Activated naive CD4-positive, alpha-beta T cell treated with anti-CD3 and anti-CD28 coated beads, Interleukin-2, amount 10 ng/mL, durations not matched to agents 7 days and 5 days (primary cell): ENCODE data around the gene ACOXL.

Experiments
- CTCF ChIA-PET: fragments of 350-600 bp; sonication (Branson Sonifier 250); formaldehyde crosslinking; loops from one replicate; lab custom pipeline; 2021; ENCODE audit warnings: antibody characterized with exemption; lab: Charles Lee
- DNase-seq: peaks from one replicate; pipeline ENCODE4 v3.0.0-alpha.2; 2020
- H3K27ac Mint-ChIP-seq: one replicate; pipeline ENCODE4 v1.8.0; 2021; ENCODE audit warnings: mild to moderate bottlenecking, moderate library complexity, mixed read lengths
- H3K27me3 Mint-ChIP-seq: one replicate; pipeline ENCODE4 v1.8.0; 2021; ENCODE audit warnings: mild to moderate bottlenecking, mixed read lengths
- H3K36me3 Mint-ChIP-seq: one replicate; pipeline ENCODE4 v1.8.0; 2021; ENCODE audit warnings: mixed read lengths
- H3K4me1 Mint-ChIP-seq: one replicate; pipeline ENCODE4 v1.8.0; 2021; ENCODE audit warnings: mixed read lengths
- H3K4me3 Mint-ChIP-seq: one replicate; pipeline ENCODE4 v1.8.0; 2021; ENCODE audit warnings: mild to moderate bottlenecking, moderate library complexity, mixed read lengths
- H3K9me3 Mint-ChIP-seq: one replicate; pipeline ENCODE4 v1.8.0; 2021; ENCODE audit warnings: mixed read lengths

Gene ACOXL

GRCh38 chr2:110900191-110900590, 167.8 kb downstream of the ACOXL start:
- CTCF ChIA-PET: no interaction called here
- Mint-ChIP-seq H3K27me3 (peaks cover 32% of the 10 kb centered on the region), H3K9me3 (peaks cover 2% of the 10 kb centered on the region), H3K4me3 (no peak overlapping the region), H3K4me1 (no peaks in the 10 kb centered on the region), H3K27ac (no peak overlapping the region), H3K36me3 (no peaks in the 10 kb centered on the region)
- no peak for DNase-seq

GRCh38 chr2:110903548-110903947, 171.2 kb downstream of the ACOXL start:
- no peaks in the 10 kb centered on the region for H3K36me3 Mint-ChIP-seq
- H3K27me3 Mint-ChIP-seq: peaks cover 31% of the 10 kb centered on the region
- H3K4me3 Mint-ChIP-seq: no peak overlapping the region
- CTCF ChIA-PET: no interaction called here
- no peak overlapping the region for H3K27ac Mint-ChIP-seq
- no peak for DNase-seq
- H3K9me3 Mint-ChIP-seq: no peaks in the 10 kb centered on the region
- no peaks in the 10 kb centered on the region for H3K4me1 Mint-ChIP-seq

GRCh38 chr2:110904116-110904778, 171.9 kb downstream of the ACOXL start:
- Mint-ChIP-seq H3K27me3 (peaks cover 33% of the 10 kb centered on the region), H3K9me3 (no peaks in the 10 kb centered on the region), H3K27ac (no peak overlapping the region), H3K36me3 (no peaks in the 10 kb centered on the region), H3K4me3 (no peak overlapping the region), H3K4me1 (no peaks in the 10 kb centered on the region)
- CTCF ChIA-PET: no interaction called here
- no peak for DNase-seq

GRCh38 chr2:110904779-110905148, 172.4 kb downstream of the ACOXL start:
- no peaks in the 10 kb centered on the region for H3K9me3 Mint-ChIP-seq
- CTCF ChIA-PET: no interaction called here
- peaks cover 30% of the 10 kb centered on the region for H3K27me3 Mint-ChIP-seq
- no peak for DNase-seq
- H3K4me1 Mint-ChIP-seq: no peaks in the 10 kb centered on the region
- H3K36me3 Mint-ChIP-seq: no peaks in the 10 kb centered on the region
- no peak overlapping the region for H3K4me3 Mint-ChIP-seq
- no peak overlapping the region for H3K27ac Mint-ChIP-seq

- DNase-seq: no peak
- no peak overlapping the region for H3K4me3 Mint-ChIP-seq
- H3K36me3 Mint-ChIP-seq: no peaks in the 10 kb centered on the region
- H3K4me1 Mint-ChIP-seq: peaks cover 4% of the 10 kb centered on the region
- H3K9me3 Mint-ChIP-seq: no peaks in the 10 kb centered on the region
- CTCF ChIA-PET: no interaction called here
- peaks cover 30% of the 10 kb centered on the region for H3K27me3 Mint-ChIP-seq
- H3K27ac Mint-ChIP-seq: no peak overlapping the region
Measured at GRCh38 chr2:110905217-110905616, 172.8 kb downstream of the ACOXL start.

- peaks cover 24% of the 10 kb centered on the region for H3K27me3 Mint-ChIP-seq
Measured at GRCh38 chr2:110906613-110907298, 174.4 kb downstream of the ACOXL start.

GRCh38 chr2:110909501-110909900, 177.1 kb downstream of the ACOXL start:
- Mint-ChIP-seq H3K4me3 (no peak overlapping the region), H3K27me3 (peaks cover 12% of the 10 kb centered on the region), H3K36me3 (peaks cover 6% of the 10 kb centered on the region), H3K4me1 (peaks cover 6% of the 10 kb centered on the region), H3K27ac (no peak overlapping the region), H3K9me3 (peaks cover 9% of the 10 kb centered on the region)
- CTCF ChIA-PET: no interaction called here
- no peak for DNase-seq

More at GRCh38 chr2:110906613-110907298, 174.4 kb downstream of the ACOXL start:
- no peak overlapping the region for H3K4me3 Mint-ChIP-seq
- peaks cover 6% of the 10 kb centered on the region for H3K4me1 Mint-ChIP-seq
- H3K36me3 Mint-ChIP-seq: peaks cover 6% of the 10 kb centered on the region
- no peak overlapping the region for H3K27ac Mint-ChIP-seq
- no peak for DNase-seq
- CTCF ChIA-PET: no interaction called here
- peaks cover 7% of the 10 kb centered on the region for H3K9me3 Mint-ChIP-seq

- no peak for DNase-seq
- Mint-ChIP-seq H3K4me3 (no peak overlapping the region), H3K27ac (no peak overlapping the region), H3K4me1 (peaks cover 6% of the 10 kb centered on the region), H3K27me3 (peaks cover 12% of the 10 kb centered on the region), H3K9me3 (peaks cover 9% of the 10 kb centered on the region), H3K36me3 (peaks cover 6% of the 10 kb centered on the region)
- CTCF ChIA-PET: no interaction called here
Measured at GRCh38 chr2:110910423-110910822, 178.1 kb downstream of the ACOXL start.

GRCh38 chr2:110919738-110920137, 187.4 kb downstream of the ACOXL start:
- no peak for DNase-seq
- Mint-ChIP-seq H3K27me3 (peaks cover 26% of the 10 kb centered on the region), H3K27ac (no peak overlapping the region)

GRCh38 chr2:110925479-110925878, 193.1 kb downstream of the ACOXL start:
- peaks cover 22% of the 10 kb centered on the region for H3K9me3 Mint-ChIP-seq
- CTCF ChIA-PET: no interaction called here
- no peak for DNase-seq
- H3K4me1 Mint-ChIP-seq: no peaks in the 10 kb centered on the region
- H3K4me3 Mint-ChIP-seq: no peak overlapping the region
- H3K27ac Mint-ChIP-seq: no peak overlapping the region
- H3K27me3 Mint-ChIP-seq: peaks cover 23% of the 10 kb centered on the region
- H3K36me3 Mint-ChIP-seq: no peaks in the 10 kb centered on the region

More at GRCh38 chr2:110919738-110920137, 187.4 kb downstream of the ACOXL start:
- Mint-ChIP-seq H3K9me3 (no peaks in the 10 kb centered on the region), H3K4me3 (no peak overlapping the region), H3K4me1 (no peaks in the 10 kb centered on the region), H3K36me3 (no peaks in the 10 kb centered on the region)
- CTCF ChIA-PET: no interaction called here

- no peak for DNase-seq
- no peak overlapping the region for H3K27ac Mint-ChIP-seq
- H3K27me3 Mint-ChIP-seq: peaks cover 17% of the 10 kb centered on the region
- H3K4me3 Mint-ChIP-seq: no peak overlapping the region
- CTCF ChIA-PET: no interaction called here
- H3K36me3 Mint-ChIP-seq: no peaks in the 10 kb centered on the region
- H3K9me3 Mint-ChIP-seq: peaks cover 24% of the 10 kb centered on the region
- H3K4me1 Mint-ChIP-seq: no peaks in the 10 kb centered on the region
Measured at GRCh38 chr2:110927526-110927925, 195.2 kb downstream of the ACOXL start.

- CTCF ChIA-PET: no interaction called here
- Mint-ChIP-seq H3K27me3 (peaks cover 9% of the 10 kb centered on the region), H3K4me1 (no peaks in the 10 kb centered on the region), H3K9me3 (peaks cover 24% of the 10 kb centered on the region), H3K27ac (no peak overlapping the region), H3K36me3 (no peaks in the 10 kb centered on the region), H3K4me3 (no peak overlapping the region)
- DNase-seq: no peak
Measured at GRCh38 chr2:110929528-110929927, 197.2 kb downstream of the ACOXL start.

- DNase-seq: no peak
- Mint-ChIP-seq H3K4me1 (no peaks in the 10 kb centered on the region), H3K4me3 (no peak overlapping the region), H3K27ac (no peak overlapping the region), H3K9me3 (peaks cover 24% of the 10 kb centered on the region), H3K27me3 (peaks cover 9% of the 10 kb centered on the region), H3K36me3 (no peaks in the 10 kb centered on the region)
- CTCF ChIA-PET: no interaction called here
Measured at GRCh38 chr2:110931648-110932047, 199.3 kb downstream of the ACOXL start.

- no peaks in the 10 kb centered on the region for H3K36me3 Mint-ChIP-seq
- peaks cover 18% of the 10 kb centered on the region for H3K9me3 Mint-ChIP-seq
- peaks cover 15% of the 10 kb centered on the region for H3K27me3 Mint-ChIP-seq
- H3K4me1 Mint-ChIP-seq: no peaks in the 10 kb centered on the region
- no peak overlapping the region for H3K4me3 Mint-ChIP-seq
- CTCF ChIA-PET: no interaction called here
- H3K27ac Mint-ChIP-seq: no peak overlapping the region
- DNase-seq: no peak
Measured at GRCh38 chr2:110933420-110933819, 201.0 kb downstream of the ACOXL start.

GRCh38 chr2:110934948-110935347, 202.6 kb downstream of the ACOXL start:
- Mint-ChIP-seq H3K27me3 (peaks cover 12% of the 10 kb centered on the region), H3K4me3 (no peak overlapping the region), H3K9me3 (peaks cover 7% of the 10 kb centered on the region), H3K36me3 (no peaks in the 10 kb centered on the region), H3K4me1 (no peaks in the 10 kb centered on the region), H3K27ac (no peak overlapping the region)
- CTCF ChIA-PET: no interaction called here
- no peak for DNase-seq
